ENCODE data around the gene NUP210L. TPM values are rescaled to one million over a fixed set of nuclear protein-coding genes. Genes with fewer than 3 reads are reported as not detected.
A peak's percentile ranks its signal among the peaks of the same experiment; 100 is the strongest.
"Not testable (repeated sequence)": the region's sequence is repeated elsewhere in the genome, so short reads cannot be mapped to it uniquely, and the experiment has no call there.

The NUP210L gene
- total RNA-seq, 1 experiment from 2014 or later: 0.10 TPM

GRCh38 chr1:154019269-154019668 lies 135.6 kb downstream of the NUP210L start (continued):
- no peak for TF ChIP-seq ZNF274 (IDR thresholded peaks at IDR 0.05; ENCODE audit: low read depth, low read length)

GRCh38 chr1:154014154-154014907 lies 140.5 kb downstream of the NUP210L start:
- Histone ChIP-seq H4K20me1 (ENCODE audit: insufficient read depth) (no peaks in the 10 kb centered on the region), H3K4me2 (ENCODE audit: low read length) (0 out of 2 replicates have a peak overlapping the region, but pooled peaks have one; percentile 20), H3K79me2 (ENCODE audit: insufficient read depth, low read length) (no peaks in the 10 kb centered on the region), H3K9ac (ENCODE audit: low read length) (no peak overlapping the region), H3K4me3 (replicated peaks in 1 of 2; ENCODE audit: low read depth in 1 of 2, low read length in 2 of 2) (no peak overlapping the region), H3K27me3 (ENCODE audit: insufficient read depth, low read length) (no peaks in the 10 kb centered on the region), H3K9me2 (ENCODE audit: insufficient read depth) (no peaks in the 10 kb centered on the region), H2AFZ (ENCODE audit: low read depth, low read length, poor library complexity, severe bottlenecking) (no peak overlapping the region), H3K4me1 (ENCODE audit: control insufficient read depth in 1 of 2, insufficient read depth in 2 of 2, low read length in 2 of 2) (peaks cover 3 to 6% of the 10 kb centered on the region in 2 experiments; a peak in 2 of 4 replicates), H3K27ac (ENCODE audit: low read depth, low read length) (no peak overlapping the region), H3K36me3 (ENCODE audit: control insufficient read depth in 1 of 2, insufficient read depth in 2 of 2, low read length in 2 of 2) (no peaks in the 10 kb centered on the region), H3K9me3 (ENCODE audit: control insufficient read depth in 1 of 2, insufficient read depth in 1 of 2, low read depth in 1 of 2, low read length in 2 of 2) (no peaks in the 10 kb centered on the region)
- ATAC-seq: peak; percentile 49
- intact Hi-C loops (cut with micrococcal nuclease): no loop called here
- TF ChIP-seq CTCF (IDR thresholded peaks at IDR 0.05 in 2 of 3, conservative IDR thresholded peaks at IDR 0.05 in 1 of 3; ENCODE audit: borderline replicate concordance in 1 of 3, insufficient read depth in 1 of 3, low read depth in 2 of 3, low read length in 2 of 3) (no peak), CEBPB (IDR thresholded peaks at IDR 0.05; ENCODE audit: low read depth) (no peak), MAX (IDR thresholded peaks at IDR 0.05) (peak; percentile 30; the same call in 1 of the 2 replicates)
- ChIA-PET POLR2A (no interaction called here), RAD21 (ENCODE audit: low non-redundant PET in 1 of 2, low total read pairs in 2 of 2, uncharacterized antibody in 2 of 2, unreplicated experiment in 2 of 2) (no interaction called here), CTCF (no interaction called here)
- BruUV-seq (replicated peaks): no TSS peak
- DNase-seq (ENCODE audit: low read depth, low spot score): no peak

- POLR2A ChIA-PET: interaction anchor here (1.2 kb wide), 1 partner anchor 22 kb away, joined by 4 read pairs; the partner anchor contains the start of gene RPS27
- H4K20me1 ChIP-seq (ENCODE audit: insufficient read depth); ATAC-seq; CTCF ChIA-PET; H3K9ac ChIP-seq (ENCODE audit: low read length); DNase-seq (ENCODE audit: low read depth, low spot score); H3K9me2 ChIP-seq (ENCODE audit: insufficient read depth); H2AFZ ChIP-seq (ENCODE audit: low read depth, low read length, poor library complexity, severe bottlenecking); RAD21 ChIA-PET (ENCODE audit: low non-redundant PET in 1 of 2, low total read pairs in 2 of 2, uncharacterized antibody in 2 of 2, unreplicated experiment in 2 of 2); H3K9me3 ChIP-seq (ENCODE audit: control insufficient read depth in 1 of 2, insufficient read depth in 1 of 2, low read depth in 1 of 2, low read length in 2 of 2); H3K36me3 ChIP-seq (ENCODE audit: control insufficient read depth in 1 of 2, insufficient read depth in 2 of 2, low read length in 2 of 2); H3K4me2 ChIP-seq (ENCODE audit: low read length); BruUV-seq (replicated peaks); intact Hi-C loops (cut with micrococcal nuclease); H3K79me2 ChIP-seq (ENCODE audit: insufficient read depth, low read length); H3K4me3 ChIP-seq (replicated peaks in 1 of 2; ENCODE audit: low read depth in 1 of 2, low read length in 2 of 2); H3K27ac ChIP-seq (ENCODE audit: low read depth, low read length); H3K4me1 ChIP-seq (ENCODE audit: control insufficient read depth in 1 of 2, insufficient read depth in 2 of 2, low read length in 2 of 2); H3K27me3 ChIP-seq (ENCODE audit: insufficient read depth, low read length): not testable (repeated sequence)
Observed at GRCh38 chr1:154012543-154012942, 142.3 kb downstream of the NUP210L start.
